Hepatocyte (in vitro differentiated cells): ENCODE measurements around the gene FPR1. TPM values are rescaled to one million over a fixed set of nuclear protein-coding genes. Genes with fewer than 3 reads are reported as not detected.
A peak's percentile ranks its signal among the peaks of the same experiment; 100 is the strongest.

Experiments used
- DNase-seq: peaks from one replicate; pipeline ENCODE4 v3.0.0-alpha.2; 2016; ENCODE audit warnings: low spot score
- H2AFZ ChIP-seq: fragments of 200-600 bp; sonication (generic); 2 replicates; pipeline ENCODE4 v1.6.0; 2016; ENCODE audit warnings: antibody characterized with exemption, mild to moderate bottlenecking
- H3K27ac ChIP-seq: fragments of 200-600 bp; sonication (generic); 2 replicates; pipeline ENCODE4 v1.5.1; 2016; ENCODE audit warnings: mild to moderate bottlenecking
- H3K27me3 ChIP-seq: fragments of 200-600 bp; sonication (generic); 2 replicates; pipeline ENCODE4 v1.6.1; 2016
- H3K36me3 ChIP-seq: fragments of 200-600 bp; sonication (generic); replicated peaks from 2 replicates; pipeline ENCODE4 v1.5.1; 2016; ENCODE audit warnings: low read depth; ENCODE audit not compliant: insufficient read depth
- H3K4me1 ChIP-seq: fragments of 200-600 bp; sonication (generic); 2 replicates; pipeline ENCODE4 v1.5.1; 2016; ENCODE audit warnings: mild to moderate bottlenecking, moderate library complexity; ENCODE audit not compliant: insufficient read depth
- H3K4me2 ChIP-seq: fragments of 200-600 bp; sonication (generic); 2 replicates; pipeline ENCODE4 v1.6.0; 2016
- H3K4me3 ChIP-seq: fragments of 200-600 bp; sonication (generic); 2 replicates; pipeline ENCODE4 v1.5.1; 2016; ENCODE audit warnings: mild to moderate bottlenecking
- H3K79me2 ChIP-seq: fragments of 200-600 bp; sonication (generic); 2 replicates; pipeline ENCODE4 v1.6.0; 2017; ENCODE audit warnings: mild to moderate bottlenecking
- H3K9me2 ChIP-seq: fragments of 200-600 bp; sonication (generic); replicated peaks from 2 replicates; pipeline ENCODE4 v1.6.0; 2017; ENCODE audit warnings: mild to moderate bottlenecking; ENCODE audit not compliant: insufficient read depth
- H3K9me3 ChIP-seq: fragments of 200-600 bp; sonication (generic); 2 replicates; pipeline ENCODE4 v1.5.1; 2016; ENCODE audit warnings: low read depth, mild to moderate bottlenecking
- H4K20me1 ChIP-seq: fragments of 200-600 bp; sonication (generic); 2 replicates; pipeline ENCODE4 v1.6.0; 2016; ENCODE audit warnings: mild to moderate bottlenecking; ENCODE audit not compliant: insufficient read depth, poor library complexity, severe bottlenecking
- CTCF ChIP-seq: fragments of 200-600 bp; sonication (generic); IDR thresholded peaks from 2 replicates; pipeline ENCODE4 v1.5.1; 2016; ENCODE audit warnings: antibody characterized with exemption, mild to moderate bottlenecking; ENCODE audit not compliant: poor library complexity
- EZH2 ChIP-seq: fragments of 200-600 bp; sonication (generic); IDR thresholded peaks from 2 replicates; pipeline ENCODE4 v1.6.1; 2016; ENCODE audit warnings: antibody characterized with exemption, mild to moderate bottlenecking, borderline replicate concordance
- EZH2phosphoT487 ChIP-seq: fragments of 200-600 bp; sonication (generic); IDR thresholded peaks from one replicate; pipeline ENCODE4 v1.6.1; 2018; ENCODE audit warnings: antibody characterized with exemption, mild to moderate bottlenecking, low read depth, moderate library complexity; ENCODE audit not compliant: unreplicated experiment, severe bottlenecking
- WGBS: methylation state at CpG from one replicate; pipeline ENCODE4 v1.1.6; 2016; ENCODE audit warnings: low lambda C conversion rate; ENCODE audit errors: missing lambda C conversion rate; 5-methylcytosine and 5-hydroxymethylcytosine counted together
- polyA plus RNA-seq: library from polyadenylated mRNA; unstranded; fragments of >200 nt; fragmentation: Nextera tagmentation; extraction: Ambion mirVana; gene quantifications from 2 replicates; pipeline ENCODE4 v1.2.1, GENCODE V29; 2016
- total RNA-seq: library from RNA; depleted of rRNA; stranded (reverse); fragments of >200 nt; gene quantifications from 2 replicates; pipeline ENCODE4 v1.2.3, GENCODE V29; 2014

The FPR1 gene
- total and polyA plus RNA-seq, 2 experiments from 2014 or later, result 0.53 to 2.6 TPM

- no peaks in the 10 kb centered on the region for H3K9me2 ChIP-seq
- H3K36me3 ChIP-seq, result no peaks in the 10 kb centered on the region
- peaks cover 9% of the 10 kb centered on the region for H3K27me3 ChIP-seq
- 83% methylated on average over 7 of the region's 7 CpGs for WGBS
- no peak overlapping the region for H2AFZ ChIP-seq
- TF ChIP-seq EZH2phosphoT487, result no peak
- no peak for TF ChIP-seq EZH2
- TF ChIP-seq CTCF, result no peak
- no peak overlapping the region for H3K4me3 ChIP-seq
- no peaks in the 10 kb centered on the region for H3K9me3 ChIP-seq
- no peaks in the 10 kb centered on the region for H4K20me1 ChIP-seq
- no peak overlapping the region for H3K27ac ChIP-seq
- no peaks in the 10 kb centered on the region for H3K4me1 ChIP-seq
- no peak for DNase-seq
- H3K4me2 ChIP-seq, result no peak overlapping the region
- no peaks in the 10 kb centered on the region for H3K79me2 ChIP-seq
Observed at GRCh38 chr19:51727349-51727880, 24.3 kb downstream of the FPR1 start.

GRCh38 chr19:51726049-51726448 lies 25.6 kb downstream of the FPR1 start:
- H2AFZ ChIP-seq, result no peak overlapping the region
- no peaks in the 10 kb centered on the region for H3K9me3 ChIP-seq
- DNase-seq, result peak; percentile 73
- TF ChIP-seq EZH2 (no peak), CTCF (no peak), EZH2phosphoT487 (no peak)
- H3K79me2 ChIP-seq, result no peaks in the 10 kb centered on the region
- H3K27ac ChIP-seq, result peak overlapping the region; percentile 31
- H3K36me3 ChIP-seq, result no peaks in the 10 kb centered on the region
- WGBS, result 64% methylated on average over 12 of the region's 14 CpGs
- H3K27me3 ChIP-seq, result peaks cover 19% of the 10 kb centered on the region
- no peaks in the 10 kb centered on the region for H3K4me1 ChIP-seq
- H3K4me2 ChIP-seq, result no peak overlapping the region
- no peak overlapping the region for H3K4me3 ChIP-seq
- no peaks in the 10 kb centered on the region for H4K20me1 ChIP-seq
- H3K9me2 ChIP-seq, result no peaks in the 10 kb centered on the region

GRCh38 chr19:51724543-51724942 lies 27.1 kb downstream of the FPR1 start:
- Histone ChIP-seq H3K4me3 (no peak overlapping the region), H3K27me3 (peaks cover 32% of the 10 kb centered on the region), H3K4me1 (no peaks in the 10 kb centered on the region), H3K36me3 (no peaks in the 10 kb centered on the region), H3K79me2 (no peaks in the 10 kb centered on the region), H4K20me1 (no peaks in the 10 kb centered on the region), H3K9me2 (no peaks in the 10 kb centered on the region), H3K4me2 (no peak overlapping the region), H3K27ac (no peak overlapping the region), H2AFZ (no peak overlapping the region), H3K9me3 (no peaks in the 10 kb centered on the region)
- WGBS, result 79% methylated on average over 14 of the region's 15 CpGs
- DNase-seq, result no peak
- TF ChIP-seq CTCF, result no peak
- no peak for TF ChIP-seq EZH2
- TF ChIP-seq EZH2phosphoT487, result no peak

- Histone ChIP-seq H3K4me3 (no peak overlapping the region), H3K36me3 (no peaks in the 10 kb centered on the region), H4K20me1 (no peaks in the 10 kb centered on the region), H3K4me2 (no peak overlapping the region), H3K9me3 (no peaks in the 10 kb centered on the region), H3K27me3 (peaks cover 52% of the 10 kb centered on the region), H3K27ac (no peak overlapping the region), H3K4me1 (no peaks in the 10 kb centered on the region), H3K79me2 (no peaks in the 10 kb centered on the region), H3K9me2 (no peaks in the 10 kb centered on the region), H2AFZ (no peak overlapping the region)
- WGBS, result 76% methylated on average over 2 of the region's 2 CpGs
- TF ChIP-seq EZH2 (no peak), CTCF (no peak), EZH2phosphoT487 (no peak)
- DNase-seq, result no peak
Observed at GRCh38 chr19:51722492-51722891, 29.2 kb downstream of the FPR1 start.
